HG03060 (cell line): ENCODE measurements around the gene CCDC190.
"Not testable (repeated sequence)": the region's sequence is repeated elsewhere in the genome, so short reads cannot be mapped to it uniquely, and the experiment has no call there.

Source experiments
- ATAC-seq: cut with Tn5 transposase; IDR thresholded peaks from one replicate; pipeline ENCODE4 v1.9.1; 2021; ENCODE audit warnings: low read depth, moderate number of reproducible peaks; ENCODE audit not compliant: unreplicated experiment

Gene CCDC190

GRCh38 chr1:162878000-162878596 lies 17.1 kb upstream of the CCDC190 start:
- ATAC-seq, result no peak

- ATAC-seq, result no peak
Observed at GRCh38 chr1:162877412-162877811, 16.4 kb upstream of the CCDC190 start.

- no peak for ATAC-seq
Observed at GRCh38 chr1:162876751-162877150, 15.8 kb upstream of the CCDC190 start.

- ATAC-seq, result no peak
Observed at GRCh38 chr1:162873671-162874666, 13.0 kb upstream of the CCDC190 start.

GRCh38 chr1:162872981-162873380 lies 12.0 kb upstream of the CCDC190 start:
- ATAC-seq, result no peak

- ATAC-seq, result not testable (repeated sequence)
Observed at GRCh38 chr1:162871417-162871816, 10.4 kb upstream of the CCDC190 start.

GRCh38 chr1:162868972-162869371 lies 8.0 kb upstream of the CCDC190 start:
- ATAC-seq, result no peak

GRCh38 chr1:162861625-162862024 lies 650 bp upstream of the CCDC190 start:
- ATAC-seq, result no peak

- ATAC-seq, result no peak
Observed at GRCh38 chr1:162859191-162859590, 1.8 kb downstream of the CCDC190 start.

GRCh38 chr1:162857850-162858249 lies 3.1 kb downstream of the CCDC190 start:
- no peak for ATAC-seq

GRCh38 chr1:162856260-162856659 lies 4.7 kb downstream of the CCDC190 start:
- no peak for ATAC-seq

- ATAC-seq, result no peak
Observed at GRCh38 chr1:162855461-162856150, 5.4 kb downstream of the CCDC190 start.

GRCh38 chr1:162854245-162854882 lies 6.6 kb downstream of the CCDC190 start:
- ATAC-seq, result peak; percentile 80

GRCh38 chr1:162851341-162851740 lies 9.6 kb downstream of the CCDC190 start:
- ATAC-seq, result no peak

GRCh38 chr1:162849711-162850110 lies 11.3 kb downstream of the CCDC190 start:
- no peak for ATAC-seq

- no peak for ATAC-seq
Observed at GRCh38 chr1:162847839-162848453, 13.0 kb downstream of the CCDC190 start.

GRCh38 chr1:162846256-162847212 lies 14.4 kb downstream of the CCDC190 start:
- no peak for ATAC-seq

GRCh38 chr1:162844153-162844552 lies 16.8 kb downstream of the CCDC190 start:
- no peak for ATAC-seq

GRCh38 chr1:162840250-162840839 lies 20.6 kb downstream of the CCDC190 start:
- no peak for ATAC-seq
